HEK293 (cell line): Measurements from ENCODE around the gene DENND1A.
"Not testable (repeated sequence)": the region's sequence is repeated elsewhere in the genome, so short reads cannot be mapped to it uniquely, and the experiment has no call there.

ENCODE experiments used
- CTCF ChIA-PET: fragments of 350-600 bp; formaldehyde crosslinking; extraction: SDS; loops from one replicate; lab custom pipeline; 2021; ENCODE audit warnings: antibody characterized with exemption; lab: Yijun Ruan, JAX
- POLR2A ChIA-PET: fragments of 300-600 bp; formaldehyde crosslinking; extraction: SDS; loops from one replicate; lab custom pipeline; 2020; ENCODE audit warnings: antibody characterized with exemption, inconsistent platforms; lab: Yijun Ruan, JAX
- H3K27ac ChIP-seq: fragments of 200-500 bp; sonication (Bioruptor generic); 2 replicates; pipeline ENCODE4 v1.5.1; 2014; ENCODE audit warnings: low read depth, low read length, control low read depth, inconsistent platforms; ENCODE audit errors: extremely low read depth
- H3K36me3 ChIP-seq, 2 experiments: fragments of 200-500 bp in 1 of 2; sonication (Bioruptor generic) in 1 of 2; 1 replicate in 1 of 2; 2 replicates in 1 of 2; pipeline ENCODE4 v1.5.1; 2014 to 2017; ENCODE audit warnings: inconsistent platforms in 2 of 2, low read length in 2 of 2; ENCODE audit not compliant: control insufficient read depth in 2 of 2, insufficient read depth in 1 of 2
- H3K4me1 ChIP-seq: fragments of 200-500 bp; sonication (Bioruptor generic); 2 replicates; pipeline ENCODE4 v1.5.1; 2014; ENCODE audit warnings: mild to moderate bottlenecking, low read length, inconsistent platforms; ENCODE audit not compliant: control insufficient read depth, insufficient read depth
- H3K4me3 ChIP-seq: 2 replicates; pipeline ENCODE4 v1.5.1; 2011; ENCODE audit warnings: low read depth, mild to moderate bottlenecking, control low read depth, low read length, moderate library complexity
- H3K9me3 ChIP-seq: fragments of 200-500 bp; sonication (Bioruptor generic); 2 replicates; pipeline ENCODE4 v1.5.1; 2014; ENCODE audit warnings: low read depth, low read length, inconsistent platforms; ENCODE audit not compliant: control insufficient read depth, insufficient read depth
- EGR2 ChIP-seq: fragments of 450-650 bp; formaldehyde crosslinking; IDR thresholded peaks from 2 replicates; pipeline ENCODE4 v1.5.1; 2016; ENCODE audit warnings: low read depth, missing biosample characterization, missing genetic modification characterization
- REPIN1 ChIP-seq: fragments of 450-650 bp; formaldehyde crosslinking; IDR thresholded peaks from 2 replicates; pipeline ENCODE4 v1.5.1; 2017; ENCODE audit warnings: missing biosample characterization, missing genetic modification characterization, low read depth
- TRIM28 ChIP-seq: IDR thresholded peaks from 2 replicates; pipeline ENCODE4 v1.6.1; 2011; ENCODE audit warnings: low read length, control low read depth, borderline replicate concordance
- ZFHX2 ChIP-seq: fragments of 450-650 bp; formaldehyde crosslinking; conservative IDR thresholded peaks from 2 replicates; pipeline ENCODE4 v1.5.1; 2016; ENCODE audit warnings: missing biosample characterization, missing genetic modification characterization
- ZNF10 ChIP-seq: fragments of 450-650 bp; formaldehyde crosslinking; IDR thresholded peaks from 2 replicates; pipeline ENCODE4 v1.5.1; 2017; ENCODE audit warnings: missing biosample characterization, missing genetic modification characterization
- ZNF184 ChIP-seq: fragments of 450-650 bp; IDR thresholded peaks from 2 replicates; pipeline ENCODE4 v1.5.1; 2018; ENCODE audit warnings: missing biosample characterization, mild to moderate bottlenecking, missing genetic modification characterization
- ZNF214 ChIP-seq: fragments of 450-650 bp; formaldehyde crosslinking; IDR thresholded peaks from 2 replicates; pipeline ENCODE4 v1.5.1; 2017; ENCODE audit warnings: missing biosample characterization, mild to moderate bottlenecking, missing genetic modification characterization, borderline replicate concordance
- ZNF354C ChIP-seq: fragments of 450-650 bp; formaldehyde crosslinking; IDR thresholded peaks from 2 replicates; pipeline ENCODE4 v1.5.1; 2016; ENCODE audit warnings: missing biosample characterization, missing genetic modification characterization, low read depth, borderline replicate concordance
- TF ChIP-seq, protein P1 (sequence below): fragments of 450-650 bp; formaldehyde crosslinking; optimal IDR thresholded peaks from 2 replicates; pipeline ENCODE3; 2016; ENCODE audit warnings: missing biosample characterization, mild to moderate bottlenecking, missing genetic modification characterization
- TF ChIP-seq, protein P2 (sequence below): fragments of 450-650 bp; formaldehyde crosslinking; IDR thresholded peaks from 2 replicates; pipeline ENCODE4 v1.5.1; 2016; ENCODE audit warnings: missing biosample characterization, missing genetic modification characterization
- TF ChIP-seq, protein P3 (sequence below): fragments of 450-650 bp; formaldehyde crosslinking; IDR thresholded peaks from 2 replicates; pipeline ENCODE4 v1.5.1; 2016; ENCODE audit warnings: missing biosample characterization, missing genetic modification characterization, borderline replicate concordance
- TF ChIP-seq, protein P4 (sequence below): fragments of 450-650 bp; formaldehyde crosslinking; IDR thresholded peaks from 2 replicates; pipeline ENCODE4 v1.5.1; 2017; ENCODE audit warnings: missing biosample characterization, missing genetic modification characterization

The DENND1A gene

DNA sequence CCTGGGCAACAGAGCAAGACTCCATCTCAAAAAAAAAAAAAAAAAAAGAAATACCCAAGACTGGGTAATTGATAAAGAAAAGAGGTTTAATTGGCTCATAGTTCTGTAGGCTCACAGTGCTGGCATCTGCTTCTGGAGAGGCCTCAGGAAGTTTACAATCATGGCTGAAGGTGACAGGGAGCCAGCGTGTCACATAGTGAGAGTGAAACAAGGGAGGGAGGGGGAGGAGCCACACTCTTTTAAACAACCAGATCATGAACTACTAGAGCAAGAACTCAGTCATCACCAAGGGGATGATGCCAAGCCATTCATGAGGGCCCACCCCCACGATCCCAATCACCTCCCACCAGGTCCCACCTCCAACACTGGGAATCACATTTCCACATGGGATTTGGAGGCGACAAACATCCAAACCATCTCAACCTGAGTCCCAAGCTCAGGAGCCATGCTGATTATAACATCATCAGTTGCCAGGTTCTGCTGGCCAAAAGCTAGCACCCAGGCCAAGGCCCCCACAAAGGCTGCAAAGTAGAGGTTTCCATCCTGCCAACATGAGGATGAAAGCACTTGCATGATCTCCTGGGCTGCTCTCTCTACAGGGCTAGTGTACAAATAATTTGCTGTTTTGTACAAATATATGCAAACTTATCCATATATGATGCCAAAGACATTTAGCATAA, 15.3 kb downstream of the DENND1A start:
- H3K36me3 ChIP-seq = no peaks in the 10 kb centered on the region
- no peak overlapping the region for H3K4me3 ChIP-seq
- TF ChIP-seq ZFHX2 (tag by site-specific recombination) (peak; percentile 80), ZNF10 (tag by site-specific recombination) (peak; percentile 49; the same call in 1 of the 2 replicates), EGR2 (tag by site-specific recombination) (peak; percentile 59)
- TF ChIP-seq, protein P1, sequence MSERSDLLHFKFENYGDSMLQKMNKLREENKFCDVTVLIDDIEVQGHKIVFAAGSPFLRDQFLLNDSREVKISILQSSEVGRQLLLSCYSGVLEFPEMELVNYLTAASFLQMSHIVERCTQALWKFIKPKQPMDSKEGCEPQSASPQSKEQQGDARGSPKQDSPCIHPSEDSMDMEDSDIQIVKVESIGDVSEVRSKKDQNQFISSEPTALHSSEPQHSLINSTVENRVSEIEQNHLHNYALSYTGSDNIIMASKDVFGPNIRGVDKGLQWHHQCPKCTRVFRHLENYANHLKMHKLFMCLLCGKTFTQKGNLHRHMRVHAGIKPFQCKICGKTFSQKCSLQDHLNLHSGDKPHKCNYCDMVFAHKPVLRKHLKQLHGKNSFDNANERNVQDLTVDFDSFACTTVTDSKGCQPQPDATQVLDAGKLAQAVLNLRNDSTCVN (tag by site-specific recombination) = no peak
- TF ChIP-seq, protein P2, sequence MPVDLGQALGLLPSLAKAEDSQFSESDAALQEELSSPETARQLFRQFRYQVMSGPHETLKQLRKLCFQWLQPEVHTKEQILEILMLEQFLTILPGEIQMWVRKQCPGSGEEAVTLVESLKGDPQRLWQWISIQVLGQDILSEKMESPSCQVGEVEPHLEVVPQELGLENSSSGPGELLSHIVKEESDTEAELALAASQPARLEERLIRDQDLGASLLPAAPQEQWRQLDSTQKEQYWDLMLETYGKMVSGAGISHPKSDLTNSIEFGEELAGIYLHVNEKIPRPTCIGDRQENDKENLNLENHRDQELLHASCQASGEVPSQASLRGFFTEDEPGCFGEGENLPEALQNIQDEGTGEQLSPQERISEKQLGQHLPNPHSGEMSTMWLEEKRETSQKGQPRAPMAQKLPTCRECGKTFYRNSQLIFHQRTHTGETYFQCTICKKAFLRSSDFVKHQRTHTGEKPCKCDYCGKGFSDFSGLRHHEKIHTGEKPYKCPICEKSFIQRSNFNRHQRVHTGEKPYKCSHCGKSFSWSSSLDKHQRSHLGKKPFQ (tag by site-specific recombination) = no peak
- H3K4me1 ChIP-seq = no peaks in the 10 kb centered on the region
- no peaks in the 10 kb centered on the region for H3K9me3 ChIP-seq
- ChIA-PET CTCF (no interaction called here), POLR2A (no interaction called here)
- H3K27ac ChIP-seq = no peak overlapping the region

DNA sequence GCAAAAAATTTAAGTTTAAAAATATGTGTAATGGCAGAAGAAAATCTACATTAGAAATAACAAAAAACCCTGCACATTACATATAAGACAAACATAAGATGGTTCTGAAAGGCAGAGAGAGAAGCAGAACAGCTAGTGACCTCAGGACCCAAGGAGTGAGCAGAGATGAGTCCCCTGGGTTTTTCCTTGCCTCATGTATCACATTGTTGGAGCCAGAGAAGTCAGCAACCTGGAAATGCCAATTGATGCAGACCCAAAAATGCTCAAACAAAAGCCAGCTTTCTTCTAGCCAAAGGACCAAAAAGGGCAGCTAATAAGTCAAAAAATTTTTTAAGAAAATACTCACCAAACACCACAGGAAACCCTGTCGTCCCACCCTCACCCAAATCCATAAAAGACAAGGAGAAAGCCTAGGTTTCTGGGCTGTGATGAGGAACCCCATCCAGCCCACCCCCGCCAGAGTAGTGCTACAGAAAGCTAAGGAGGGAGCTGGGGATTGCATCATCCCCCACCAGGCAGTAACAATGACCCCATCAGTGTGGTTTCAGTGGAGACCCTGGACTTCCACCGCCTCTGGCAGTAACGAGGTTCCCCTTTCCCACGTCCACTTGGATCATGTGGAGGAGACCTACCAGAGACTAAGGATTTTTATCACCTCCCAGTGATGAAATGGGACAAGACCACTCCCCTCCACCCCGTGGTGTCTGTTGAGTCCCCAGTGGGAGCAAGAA, 17.6 kb downstream of the DENND1A start:
- H3K9me3 ChIP-seq = no peaks in the 10 kb centered on the region
- TF ChIP-seq, protein P3, sequence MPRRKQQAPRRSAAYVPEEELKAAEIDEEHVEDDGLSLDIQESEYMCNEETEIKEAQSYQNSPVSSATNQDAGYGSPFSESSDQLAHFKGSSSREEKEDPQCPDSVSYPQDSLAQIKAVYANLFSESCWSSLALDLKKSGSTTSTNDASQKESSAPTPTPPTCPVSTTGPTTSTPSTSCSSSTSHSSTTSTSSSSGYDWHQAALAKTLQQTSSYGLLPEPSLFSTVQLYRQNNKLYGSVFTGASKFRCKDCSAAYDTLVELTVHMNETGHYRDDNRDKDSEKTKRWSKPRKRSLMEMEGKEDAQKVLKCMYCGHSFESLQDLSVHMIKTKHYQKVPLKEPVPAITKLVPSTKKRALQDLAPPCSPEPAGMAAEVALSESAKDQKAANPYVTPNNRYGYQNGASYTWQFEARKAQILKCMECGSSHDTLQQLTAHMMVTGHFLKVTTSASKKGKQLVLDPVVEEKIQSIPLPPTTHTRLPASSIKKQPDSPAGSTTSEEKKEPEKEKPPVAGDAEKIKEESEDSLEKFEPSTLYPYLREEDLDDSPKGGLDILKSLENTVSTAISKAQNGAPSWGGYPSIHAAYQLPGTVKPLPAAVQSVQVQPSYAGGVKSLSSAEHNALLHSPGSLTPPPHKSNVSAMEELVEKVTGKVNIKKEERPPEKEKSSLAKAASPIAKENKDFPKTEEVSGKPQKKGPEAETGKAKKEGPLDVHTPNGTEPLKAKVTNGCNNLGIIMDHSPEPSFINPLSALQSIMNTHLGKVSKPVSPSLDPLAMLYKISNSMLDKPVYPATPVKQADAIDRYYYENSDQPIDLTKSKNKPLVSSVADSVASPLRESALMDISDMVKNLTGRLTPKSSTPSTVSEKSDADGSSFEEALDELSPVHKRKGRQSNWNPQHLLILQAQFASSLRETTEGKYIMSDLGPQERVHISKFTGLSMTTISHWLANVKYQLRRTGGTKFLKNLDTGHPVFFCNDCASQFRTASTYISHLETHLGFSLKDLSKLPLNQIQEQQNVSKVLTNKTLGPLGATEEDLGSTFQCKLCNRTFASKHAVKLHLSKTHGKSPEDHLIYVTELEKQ (tag by site-specific recombination) = no peak
- no peak for TF ChIP-seq REPIN1 (tag by site-specific recombination)
- TF ChIP-seq TRIM28 = no peak
- TF ChIP-seq, protein P4, sequence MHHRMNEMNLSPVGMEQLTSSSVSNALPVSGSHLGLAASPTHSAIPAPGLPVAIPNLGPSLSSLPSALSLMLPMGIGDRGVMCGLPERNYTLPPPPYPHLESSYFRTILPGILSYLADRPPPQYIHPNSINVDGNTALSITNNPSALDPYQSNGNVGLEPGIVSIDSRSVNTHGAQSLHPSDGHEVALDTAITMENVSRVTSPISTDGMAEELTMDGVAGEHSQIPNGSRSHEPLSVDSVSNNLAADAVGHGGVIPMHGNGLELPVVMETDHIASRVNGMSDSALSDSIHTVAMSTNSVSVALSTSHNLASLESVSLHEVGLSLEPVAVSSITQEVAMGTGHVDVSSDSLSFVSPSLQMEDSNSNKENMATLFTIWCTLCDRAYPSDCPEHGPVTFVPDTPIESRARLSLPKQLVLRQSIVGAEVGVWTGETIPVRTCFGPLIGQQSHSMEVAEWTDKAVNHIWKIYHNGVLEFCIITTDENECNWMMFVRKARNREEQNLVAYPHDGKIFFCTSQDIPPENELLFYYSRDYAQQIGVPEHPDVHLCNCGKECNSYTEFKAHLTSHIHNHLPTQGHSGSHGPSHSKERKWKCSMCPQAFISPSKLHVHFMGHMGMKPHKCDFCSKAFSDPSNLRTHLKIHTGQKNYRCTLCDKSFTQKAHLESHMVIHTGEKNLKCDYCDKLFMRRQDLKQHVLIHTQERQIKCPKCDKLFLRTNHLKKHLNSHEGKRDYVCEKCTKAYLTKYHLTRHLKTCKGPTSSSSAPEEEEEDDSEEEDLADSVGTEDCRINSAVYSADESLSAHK (tag by site-specific recombination) = peak; percentile 83
- TF ChIP-seq, all 188 proteins: peak for 1
- POLR2A ChIA-PET = no interaction called here
- Histone ChIP-seq H3K36me3 (no peaks in the 10 kb centered on the region), H3K4me3 (no peak overlapping the region), H3K27ac (no peak overlapping the region), H3K4me1 (no peaks in the 10 kb centered on the region)
- CTCF ChIA-PET = no interaction called here

DNA sequence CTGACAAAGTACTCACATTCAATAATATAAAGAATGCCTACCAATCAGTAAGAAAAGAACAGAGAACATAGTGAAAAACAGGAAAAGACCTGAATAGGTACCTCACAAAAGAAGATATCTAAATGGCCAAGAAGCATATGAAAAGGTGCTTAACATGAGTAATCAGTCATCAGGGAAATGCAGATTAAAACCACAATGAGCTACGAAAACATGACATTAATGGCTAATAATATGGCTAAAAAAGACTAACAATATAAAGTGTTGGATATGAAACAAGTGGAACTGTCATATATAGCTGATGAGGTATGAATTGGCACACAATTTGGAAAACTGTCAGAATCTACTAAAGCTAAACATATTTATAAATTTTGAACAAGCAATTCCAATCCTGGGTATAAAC, 18.9 kb downstream of the DENND1A start:
- no peaks in the 10 kb centered on the region for H3K36me3 ChIP-seq
- no peaks in the 10 kb centered on the region for H3K9me3 ChIP-seq
- POLR2A ChIA-PET = interaction anchor here (0.6 kb wide), 1 partner anchor 543 kb away, joined by 4 read pairs; no protein-coding TSS in a partner anchor
- no peak overlapping the region for H3K27ac ChIP-seq
- TF ChIP-seq ZNF214 (tag by site-specific recombination) = no peak
- TF ChIP-seq ZNF184 (tag by site-specific recombination) = peak; percentile 86
- no peak for TF ChIP-seq ZNF354C (tag by site-specific recombination)
- TF ChIP-seq, all 188 proteins: peak for 1
- no peak overlapping the region for H3K4me3 ChIP-seq
- CTCF ChIA-PET = interaction anchor here (0.6 kb wide), 1 partner anchor 30 kb away, joined by 3 read pairs; no protein-coding TSS in a partner anchor
- H3K4me1 ChIP-seq = no peaks in the 10 kb centered on the region

DNA sequence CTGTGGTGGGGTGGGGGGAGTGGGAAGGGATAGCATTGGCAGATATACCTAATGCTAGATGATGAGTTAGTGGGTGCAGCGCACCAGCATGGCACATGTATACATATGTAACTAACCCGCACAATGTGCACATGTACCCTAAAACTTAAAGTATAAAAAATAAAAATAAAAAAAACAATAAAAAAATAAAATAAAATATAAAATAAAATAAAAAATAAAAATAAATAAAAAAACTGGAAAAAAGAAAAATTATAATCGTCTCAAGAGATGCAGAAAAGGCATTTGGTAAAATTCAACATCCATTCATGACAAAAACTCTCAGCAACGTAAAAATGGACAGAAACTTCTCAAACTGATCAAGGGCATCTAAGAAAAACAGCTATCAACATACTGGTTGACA, 20.7 kb downstream of the DENND1A start:
- H3K4me3 ChIP-seq, H3K9me3 ChIP-seq, POLR2A ChIA-PET, H3K4me1 ChIP-seq, H3K36me3 ChIP-seq, H3K27ac ChIP-seq, CTCF ChIA-PET: not testable (repeated sequence)
